GM12874 (cell line): ENCODE data around the gene RASSF10.

ENCODE experiments used
- CTCF ChIP-seq: IDR thresholded peaks from 2 replicates; pipeline ENCODE4 v1.5.1; 2011; ENCODE audit warnings: low read depth, mild to moderate bottlenecking, control low read depth, low read length, moderate library complexity; ENCODE audit not compliant: insufficient read depth

RASSF10 gene

GRCh38 chr11:13012056-13012661, 3.0 kb downstream of the RASSF10 start:
- no peak for TF ChIP-seq CTCF

GRCh38 chr11:13013054-13013488, 4.0 kb downstream of the RASSF10 start:
- no peak for TF ChIP-seq CTCF

GRCh38 chr11:13015753-13016152, 6.6 kb downstream of the RASSF10 start:
- TF ChIP-seq CTCF: no peak

- no peak for TF ChIP-seq CTCF
Measured at GRCh38 chr11:13016415-13016814, 7.3 kb downstream of the RASSF10 start.

GRCh38 chr11:13019313-13019712, 10.2 kb downstream of the RASSF10 start:
- no peak for TF ChIP-seq CTCF

GRCh38 chr11:13023423-13023822, 14.3 kb downstream of the RASSF10 start:
- no peak for TF ChIP-seq CTCF

- TF ChIP-seq CTCF: no peak
Measured at GRCh38 chr11:13026722-13027121, 17.6 kb downstream of the RASSF10 start.
